ENCODE data around the gene KLRF2.

DNA sequence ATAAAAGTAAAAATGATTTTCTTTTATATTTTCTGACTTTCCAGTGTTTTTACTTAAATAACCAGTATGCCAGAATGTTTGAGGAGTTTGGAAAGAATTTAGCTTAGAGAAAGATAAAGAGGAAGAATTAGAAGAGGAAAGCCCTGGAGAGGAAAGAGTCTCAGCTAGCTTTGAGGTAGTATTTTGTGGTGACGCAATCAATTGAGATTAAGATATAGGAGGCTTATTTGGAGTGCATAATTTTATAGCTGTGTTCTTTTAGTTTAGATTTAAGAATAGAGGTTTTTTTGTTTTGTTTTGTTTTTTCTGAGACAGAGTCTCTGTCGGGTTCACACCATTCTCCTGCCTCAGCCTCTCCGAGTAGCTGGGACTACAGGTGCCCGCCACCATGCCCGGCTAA, 30.2 kb upstream of the KLRF2 start:
- TF ChIP-seq, protein P1, sequence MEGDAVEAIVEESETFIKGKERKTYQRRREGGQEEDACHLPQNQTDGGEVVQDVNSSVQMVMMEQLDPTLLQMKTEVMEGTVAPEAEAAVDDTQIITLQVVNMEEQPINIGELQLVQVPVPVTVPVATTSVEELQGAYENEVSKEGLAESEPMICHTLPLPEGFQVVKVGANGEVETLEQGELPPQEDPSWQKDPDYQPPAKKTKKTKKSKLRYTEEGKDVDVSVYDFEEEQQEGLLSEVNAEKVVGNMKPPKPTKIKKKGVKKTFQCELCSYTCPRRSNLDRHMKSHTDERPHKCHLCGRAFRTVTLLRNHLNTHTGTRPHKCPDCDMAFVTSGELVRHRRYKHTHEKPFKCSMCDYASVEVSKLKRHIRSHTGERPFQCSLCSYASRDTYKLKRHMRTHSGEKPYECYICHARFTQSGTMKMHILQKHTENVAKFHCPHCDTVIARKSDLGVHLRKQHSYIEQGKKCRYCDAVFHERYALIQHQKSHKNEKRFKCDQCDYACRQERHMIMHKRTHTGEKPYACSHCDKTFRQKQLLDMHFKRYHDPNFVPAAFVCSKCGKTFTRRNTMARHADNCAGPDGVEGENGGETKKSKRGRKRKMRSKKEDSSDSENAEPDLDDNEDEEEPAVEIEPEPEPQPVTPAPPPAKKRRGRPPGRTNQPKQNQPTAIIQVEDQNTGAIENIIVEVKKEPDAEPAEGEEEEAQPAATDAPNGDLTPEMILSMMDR (IDR thresholded peaks at IDR 0.05): no peak
- no peak for TF ChIP-seq POLR2A (IDR thresholded peaks at IDR 0.05)

All from thyroid gland (tissue), 4 donors.